Measurements from ENCODE around the gene SMIM35.

The SMIM35 gene

GRCh38 chr11:118000067-118000849 lies 86.5 kb downstream of the SMIM35 start:
- no peak for DNase-seq (ENCODE audit: low read depth, low spot score)
- POLR2A ChIA-PET: no interaction called here
- CTCF ChIA-PET: interaction anchor here (1.1 kb wide), 1 partner anchor 53 kb away, joined by 3 read pairs; no protein-coding TSS in a partner anchor
- H3K4me3 ChIP-seq (ENCODE audit: low read depth, low read length): no peak overlapping the region
- TF ChIP-seq CTCF (IDR thresholded peaks at IDR 0.05; ENCODE audit: insufficient read depth, low read length, missing control alignments): no peak

GRCh38 chr11:117999354-117999993 lies 87.3 kb downstream of the SMIM35 start:
- no peak for DNase-seq (ENCODE audit: low read depth, low spot score)
- CTCF ChIA-PET: interaction anchor here (1.1 kb wide), 1 partner anchor 54 kb away, joined by 3 read pairs; no protein-coding TSS in a partner anchor
- POLR2A ChIA-PET: no interaction called here
- no peak for TF ChIP-seq CTCF (IDR thresholded peaks at IDR 0.05; ENCODE audit: insufficient read depth, low read length, missing control alignments)
- H3K4me3 ChIP-seq (ENCODE audit: low read depth, low read length): no peak overlapping the region

- CTCF ChIA-PET: no interaction called here
Measured at GRCh38 chr11:117998664-117999353, 88.0 kb downstream of the SMIM35 start.

GRCh38 chr11:117997823-117998579 lies 88.8 kb downstream of the SMIM35 start:
- POLR2A ChIA-PET: no interaction called here
- no peak overlapping the region for H3K4me3 ChIP-seq (ENCODE audit: low read depth, low read length)
- no peak for TF ChIP-seq CTCF (IDR thresholded peaks at IDR 0.05; ENCODE audit: insufficient read depth, low read length, missing control alignments)
- CTCF ChIA-PET: interaction anchor here (1.0 kb wide), 1 partner anchor 51 kb away, joined by 3 read pairs; no protein-coding TSS in a partner anchor
- DNase-seq (ENCODE audit: low read depth, low spot score): no peak

More at GRCh38 chr11:117998664-117999353, 88.0 kb downstream of the SMIM35 start:
- no peak overlapping the region for H3K4me3 ChIP-seq (ENCODE audit: low read depth, low read length)
- POLR2A ChIA-PET: no interaction called here
- no peak for DNase-seq (ENCODE audit: low read depth, low spot score)
- TF ChIP-seq CTCF (IDR thresholded peaks at IDR 0.05; ENCODE audit: insufficient read depth, low read length, missing control alignments): no peak

- no peak overlapping the region for H3K4me3 ChIP-seq (ENCODE audit: low read depth, low read length)
- no peak for TF ChIP-seq CTCF (IDR thresholded peaks at IDR 0.05; ENCODE audit: insufficient read depth, low read length, missing control alignments)
- DNase-seq (ENCODE audit: low read depth, low spot score): no peak
- POLR2A ChIA-PET: no interaction called here
- CTCF ChIA-PET: interaction anchor here (1.0 kb wide), 1 partner anchor 51 kb away, joined by 3 read pairs; no protein-coding TSS in a partner anchor
Measured at GRCh38 chr11:117997406-117997805, 89.4 kb downstream of the SMIM35 start.
